Muscle of leg (tissue), 11 donors: ENCODE results near the gene EFEMP1. TPM values are rescaled to one million over a fixed set of nuclear protein-coding genes. Genes with fewer than 3 reads are reported as not detected.

Source experiments
- DNase-seq: peaks from one replicate; pipeline ENCODE4 v3.0.0; 2013
- H3K27ac ChIP-seq: one replicate; pipeline ENCODE4 v1.5.1; 2013; ENCODE audit warnings: mild to moderate bottlenecking, low read length, control low read depth
- H3K27me3 ChIP-seq: one replicate; pipeline ENCODE4 v1.6.1; 2013; ENCODE audit warnings: low read length; ENCODE audit not compliant: control insufficient read depth, insufficient read depth
- H3K36me3 ChIP-seq: one replicate; pipeline ENCODE4 v1.6.1; 2013; ENCODE audit warnings: low read length; ENCODE audit not compliant: control insufficient read depth, insufficient read depth
- H3K4me1 ChIP-seq: one replicate; pipeline ENCODE4 v1.6.1; 2013; ENCODE audit warnings: low read length; ENCODE audit not compliant: control insufficient read depth, insufficient read depth
- H3K4me3 ChIP-seq: one replicate; pipeline ENCODE4 v1.5.1; 2013; ENCODE audit warnings: low read length, control low read depth
- H3K9me3 ChIP-seq: replicated peaks from 2 replicates; pipeline ENCODE4 v1.6.1; 2013; ENCODE audit warnings: low read depth, low read length; ENCODE audit not compliant: control insufficient read depth
- WGBS: methylation state at CpG from one replicate; pipeline ENCODE4 v1.1.5; 2013; ENCODE audit warnings: missing lambda C conversion rate; ENCODE audit not compliant: insufficient coverage; 5-methylcytosine and 5-hydroxymethylcytosine counted together
- polyA plus RNA-seq, 8 donors: library from polyadenylated mRNA; unstranded; fragments of 120-200 nt; gene quantifications; one replicate each; pipeline versions ENCODE4 v1.2.1 to v1.2.3, GENCODE V29; 2013; ENCODE audit warnings: inconsistent platforms in 1 of 8, low replicate concordance in 1 of 8; ENCODE audit not compliant: insufficient read length in 8 of 8, insufficient read depth in 1 of 8
- total RNA-seq: library from RNA; stranded (reverse); fragments of 120-200 nt; gene quantifications from one replicate; pipeline ENCODE4 v1.2.4, GENCODE V29; 2013

The EFEMP1 gene
- total and polyA plus RNA-seq, 9 donors: 18.6 to 39.0 (median 24.9) TPM

DNA sequence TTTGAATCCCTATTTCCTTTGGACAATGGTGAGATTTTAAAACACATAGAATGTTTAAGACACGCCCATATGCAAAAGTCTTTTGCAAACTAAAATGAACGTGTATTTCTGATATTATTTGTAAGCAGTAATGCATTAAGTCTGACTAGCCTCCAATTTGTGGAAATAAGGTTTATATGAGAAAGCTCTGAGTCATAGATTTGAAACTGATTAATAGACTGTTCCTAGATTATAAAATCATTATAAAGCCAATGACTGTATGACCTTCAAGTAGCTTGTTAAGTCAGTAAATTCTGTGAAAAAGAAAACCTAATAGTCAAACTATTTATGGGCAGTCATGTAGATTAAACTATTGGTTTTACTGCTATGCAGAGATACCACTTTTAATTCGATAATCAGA lies 12.8 kb upstream of the EFEMP1 start:
- no peak overlapping the region for H3K27ac ChIP-seq

DNA sequence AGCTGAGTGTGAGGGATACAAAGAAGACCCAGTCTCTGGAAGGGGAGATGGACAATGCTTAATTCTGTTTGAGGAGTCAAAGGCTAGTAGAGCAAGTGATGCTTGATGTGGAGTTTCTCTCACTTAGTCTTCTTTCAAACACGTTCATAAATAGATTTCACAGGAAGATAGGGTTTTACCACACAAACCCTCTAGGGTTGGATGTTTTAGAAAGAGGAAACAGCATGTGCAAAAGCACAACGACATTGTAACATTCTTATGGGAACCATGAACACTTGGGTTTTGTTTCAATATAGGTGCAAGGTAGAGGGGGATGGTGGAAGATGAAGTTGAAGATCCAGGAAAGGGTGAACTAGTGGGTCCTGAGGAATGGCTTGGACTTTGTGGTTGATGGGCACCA lies 10.8 kb upstream of the EFEMP1 start:
- WGBS: 56% methylated on average over 1 of the region's 2 CpGs
- H3K36me3 ChIP-seq: no peaks in the 10 kb centered on the region
- no peak overlapping the region for H3K27ac ChIP-seq
- no peaks in the 10 kb centered on the region for H3K9me3 ChIP-seq
- no peaks in the 10 kb centered on the region for H3K4me1 ChIP-seq
- H3K27me3 ChIP-seq: no peaks in the 10 kb centered on the region
- no peak overlapping the region for H3K4me3 ChIP-seq
- no peak for DNase-seq

More for the DNA sequence above, 12.8 kb upstream of the EFEMP1 start:
- Histone ChIP-seq H3K9me3 (no peaks in the 10 kb centered on the region), H3K27me3 (no peaks in the 10 kb centered on the region), H3K36me3 (no peaks in the 10 kb centered on the region), H3K4me3 (no peak overlapping the region), H3K4me1 (no peaks in the 10 kb centered on the region)
- no CpG with 5 or more reads among the region's 3 CpGs for WGBS
- no peak for DNase-seq

DNA sequence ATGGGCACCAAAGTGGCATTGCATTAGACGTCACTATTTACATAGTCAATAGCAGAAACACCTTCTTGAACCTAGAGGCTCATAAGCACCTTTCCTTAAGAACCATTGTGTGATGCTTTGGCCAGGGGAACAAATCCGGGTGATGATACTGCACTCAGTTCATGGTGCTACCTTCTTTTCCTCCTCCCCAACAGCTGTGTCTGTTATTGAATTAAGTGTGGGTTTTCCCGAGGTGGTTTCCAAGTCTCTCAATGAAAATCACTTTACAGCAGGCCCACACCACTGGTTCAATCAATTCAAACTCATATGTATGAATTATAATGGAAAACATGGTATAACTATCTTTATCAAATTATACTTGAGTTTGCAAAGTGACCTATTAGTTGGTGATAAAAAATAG lies 9.3 kb upstream of the EFEMP1 start:
- no CpG with 5 or more reads among the region's 3 CpGs for WGBS
- H3K4me3 ChIP-seq: no peak overlapping the region
- H3K36me3 ChIP-seq: no peaks in the 10 kb centered on the region
- no peaks in the 10 kb centered on the region for H3K9me3 ChIP-seq
- DNase-seq: no peak
- H3K27ac ChIP-seq: no peak overlapping the region
- no peaks in the 10 kb centered on the region for H3K4me1 ChIP-seq
- H3K27me3 ChIP-seq: no peaks in the 10 kb centered on the region

DNA sequence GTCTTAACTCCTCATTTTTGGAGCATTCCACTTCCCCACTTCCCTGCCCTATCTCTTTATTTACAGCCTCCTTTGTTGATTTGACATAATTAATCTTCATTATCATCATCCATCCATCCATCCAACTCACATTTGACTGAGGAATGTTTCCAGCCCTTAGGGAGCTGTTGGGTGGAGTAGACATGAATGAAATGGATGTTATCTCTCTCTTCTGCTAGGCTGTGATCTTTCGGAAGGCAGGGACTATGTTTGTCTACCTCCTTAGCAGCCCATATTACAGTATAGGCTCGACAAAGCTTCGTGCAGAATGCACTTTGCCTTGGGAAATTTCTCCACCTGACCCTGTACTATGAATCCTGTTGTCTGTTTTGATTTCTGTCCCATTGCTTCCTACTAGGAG lies 7.7 kb upstream of the EFEMP1 start:
- Histone ChIP-seq H3K27ac (no peak overlapping the region), H3K9me3 (no peaks in the 10 kb centered on the region), H3K27me3 (no peaks in the 10 kb centered on the region), H3K36me3 (no peaks in the 10 kb centered on the region), H3K4me1 (no peaks in the 10 kb centered on the region), H3K4me3 (no peak overlapping the region)
- WGBS: 90% methylated on average over 1 of the region's 3 CpGs
- DNase-seq: no peak

DNA sequence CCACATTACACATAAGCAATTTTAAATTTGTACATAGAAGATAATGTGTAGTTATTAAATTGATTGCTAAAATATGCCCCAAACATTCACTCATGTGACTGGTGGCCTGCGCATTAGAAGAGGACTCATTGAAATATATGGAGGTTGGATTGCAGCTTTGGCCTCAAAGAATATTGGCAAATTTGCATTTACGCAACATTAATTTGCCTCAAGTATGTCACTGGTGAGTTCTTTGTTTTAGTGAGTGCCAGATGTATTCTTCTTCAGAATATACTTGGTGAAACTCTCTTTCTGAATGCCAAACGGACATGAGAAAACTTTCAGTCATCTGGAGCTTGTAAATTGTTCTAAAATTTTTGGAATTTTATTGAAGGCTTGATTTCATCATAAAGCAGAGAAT lies 5.9 kb upstream of the EFEMP1 start:
- no CpG with 5 or more reads among the region's 3 CpGs for WGBS
- peaks cover 3% of the 10 kb centered on the region for H3K27me3 ChIP-seq
- no peaks in the 10 kb centered on the region for H3K4me1 ChIP-seq
- DNase-seq: no peak
- H3K36me3 ChIP-seq: no peaks in the 10 kb centered on the region
- H3K4me3 ChIP-seq: no peak overlapping the region
- no peak overlapping the region for H3K27ac ChIP-seq
- no peaks in the 10 kb centered on the region for H3K9me3 ChIP-seq

DNA sequence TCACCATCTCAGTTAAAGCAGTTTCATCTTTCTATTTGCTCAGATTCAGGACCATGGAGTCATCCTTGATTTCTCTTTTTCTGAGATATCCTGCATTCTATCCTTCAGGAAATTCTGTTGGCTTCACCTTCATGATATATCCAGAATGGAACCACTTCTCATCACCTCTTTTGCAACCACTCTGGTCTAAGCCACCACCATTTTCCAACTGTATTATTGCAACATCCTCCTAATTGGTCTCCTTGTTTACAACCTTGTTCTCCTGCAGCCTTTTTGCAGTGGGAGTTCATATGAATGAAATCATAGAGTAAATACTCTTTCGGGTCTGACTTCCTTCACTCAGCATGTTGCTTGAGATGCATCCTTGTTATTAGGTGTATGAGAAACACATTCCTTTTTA lies 3.4 kb upstream of the EFEMP1 start:
- no CpG with 5 or more reads among the region's 1 CpG for WGBS
- H3K27me3 ChIP-seq: peaks cover 22% of the 10 kb centered on the region
- H3K27ac ChIP-seq: no peak overlapping the region
- H3K4me1 ChIP-seq: peaks cover 14% of the 10 kb centered on the region
- H3K9me3 ChIP-seq: no peaks in the 10 kb centered on the region
- DNase-seq: no peak
- no peaks in the 10 kb centered on the region for H3K36me3 ChIP-seq
- no peak overlapping the region for H3K4me3 ChIP-seq

DNA sequence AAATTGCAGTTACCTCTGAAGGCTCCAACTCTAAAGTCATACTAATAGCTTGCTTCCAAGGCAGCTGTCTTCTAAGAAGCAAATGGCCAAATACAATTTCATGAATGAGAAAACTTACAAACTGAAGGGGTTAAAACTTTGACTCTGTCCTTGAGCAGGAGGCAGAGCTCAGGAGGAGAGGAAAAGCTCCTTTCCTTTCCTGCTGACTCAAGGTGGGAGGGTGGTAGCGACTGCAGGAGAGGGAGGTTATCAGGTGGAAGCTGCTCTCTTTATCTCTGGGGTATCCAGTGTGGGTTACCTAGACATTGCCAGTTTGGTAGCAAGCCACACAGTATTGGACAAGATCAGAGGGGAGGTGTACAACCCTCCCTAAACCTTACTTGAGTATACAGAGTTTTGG lies 2.7 kb upstream of the EFEMP1 start:
- peaks cover 22% of the 10 kb centered on the region for H3K27me3 ChIP-seq
- no CpG with 5 or more reads among the region's 1 CpG for WGBS
- no peak for DNase-seq
- no peaks in the 10 kb centered on the region for H3K36me3 ChIP-seq
- no peak overlapping the region for H3K4me3 ChIP-seq
- no peak overlapping the region for H3K27ac ChIP-seq
- H3K4me1 ChIP-seq: peaks cover 14% of the 10 kb centered on the region
- H3K9me3 ChIP-seq: no peaks in the 10 kb centered on the region

DNA sequence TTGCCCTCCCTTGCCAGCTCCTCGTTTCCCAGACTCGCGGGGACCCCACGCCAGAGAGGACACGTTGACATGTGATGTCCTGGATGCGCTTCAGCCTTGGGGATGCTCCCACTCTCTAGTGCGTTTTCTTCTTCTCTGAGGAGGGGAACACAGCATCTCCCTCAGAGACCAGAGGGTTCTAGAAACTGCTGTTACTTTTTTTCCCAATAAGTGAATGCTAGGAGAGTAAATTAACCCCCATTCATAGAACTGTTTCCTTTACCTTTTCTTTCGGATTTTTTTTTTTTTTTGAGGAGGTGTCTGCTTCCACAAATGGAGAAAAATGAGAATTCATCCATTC lies 370 bp upstream of the EFEMP1 start:
- 0% methylated on average over 6 of the region's 8 CpGs for WGBS
- H3K27me3 ChIP-seq: peaks cover 22% of the 10 kb centered on the region
- H3K27ac ChIP-seq: no peak overlapping the region

DNA sequence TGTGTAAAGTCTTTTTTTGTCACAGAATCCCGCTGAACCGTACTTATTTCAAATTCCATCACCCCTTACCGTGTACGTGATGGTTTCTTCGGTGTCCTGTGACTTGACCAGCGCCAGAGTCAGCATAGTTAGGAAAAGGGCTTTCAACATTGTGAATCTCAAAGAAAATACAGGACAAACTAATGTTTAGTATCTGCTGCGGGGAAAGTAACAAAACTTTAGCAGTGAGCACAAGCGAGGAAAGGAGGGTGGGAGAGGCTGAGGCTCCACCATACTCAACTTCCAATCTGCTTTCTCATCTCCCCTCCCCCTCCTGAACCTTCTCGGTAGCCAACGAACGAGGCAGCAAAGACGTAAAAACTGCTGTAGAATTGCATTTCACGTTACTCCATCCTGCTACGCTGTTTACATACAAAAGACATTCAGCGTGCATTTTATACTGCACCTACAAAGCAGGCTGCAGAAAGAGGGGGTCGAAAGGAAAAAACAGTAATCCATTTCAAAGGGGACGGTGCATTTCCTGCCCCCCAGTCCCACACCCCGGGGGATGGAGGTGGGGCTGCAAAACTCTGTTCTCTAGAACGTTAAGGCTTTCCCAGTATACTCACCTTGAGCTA lies 1.2 kb downstream of the EFEMP1 start:
- peaks cover 14% of the 10 kb centered on the region for H3K4me1 ChIP-seq
- H3K4me3 ChIP-seq: peak overlapping the region; percentile 55
- H3K27me3 ChIP-seq: peaks cover 22% of the 10 kb centered on the region
- H3K36me3 ChIP-seq: no peaks in the 10 kb centered on the region
- H3K27ac ChIP-seq: no peak overlapping the region
- peak; percentile 55 for DNase-seq
- 20% methylated on average over 1 of the region's 19 CpGs for WGBS
- H3K9me3 ChIP-seq: no peaks in the 10 kb centered on the region

More for the DNA sequence above, 370 bp upstream of the EFEMP1 start:
- no peak for DNase-seq
- Histone ChIP-seq H3K4me1 (peaks cover 14% of the 10 kb centered on the region), H3K9me3 (no peaks in the 10 kb centered on the region), H3K4me3 (peak overlapping the region; percentile 55), H3K36me3 (no peaks in the 10 kb centered on the region)

DNA sequence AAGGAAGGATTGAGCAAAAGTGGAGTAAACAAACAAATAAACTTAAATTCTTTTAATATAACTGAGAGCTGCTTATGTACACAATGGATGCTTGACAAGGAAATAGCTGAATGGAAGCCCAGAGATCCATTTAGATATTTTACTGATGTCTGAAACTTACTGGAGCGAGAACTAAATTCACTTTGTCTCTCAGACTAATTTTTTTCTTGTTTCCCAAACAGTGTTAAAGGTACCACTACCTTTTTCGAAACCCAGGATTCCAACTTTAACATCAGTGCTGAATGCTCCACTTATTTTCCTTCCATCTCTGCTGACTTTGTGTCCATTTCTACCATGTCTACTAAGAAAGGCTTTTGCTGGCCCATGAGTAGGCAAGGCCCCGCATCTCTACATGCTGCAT lies 4.0 kb downstream of the EFEMP1 start:
- 100% methylated on average over 2 of the region's 3 CpGs for WGBS
- Histone ChIP-seq H3K27ac (no peak overlapping the region), H3K9me3 (no peaks in the 10 kb centered on the region), H3K27me3 (peaks cover 18% of the 10 kb centered on the region), H3K36me3 (no peaks in the 10 kb centered on the region), H3K4me1 (peaks cover 14% of the 10 kb centered on the region), H3K4me3 (no peak overlapping the region)
- DNase-seq: no peak

DNA sequence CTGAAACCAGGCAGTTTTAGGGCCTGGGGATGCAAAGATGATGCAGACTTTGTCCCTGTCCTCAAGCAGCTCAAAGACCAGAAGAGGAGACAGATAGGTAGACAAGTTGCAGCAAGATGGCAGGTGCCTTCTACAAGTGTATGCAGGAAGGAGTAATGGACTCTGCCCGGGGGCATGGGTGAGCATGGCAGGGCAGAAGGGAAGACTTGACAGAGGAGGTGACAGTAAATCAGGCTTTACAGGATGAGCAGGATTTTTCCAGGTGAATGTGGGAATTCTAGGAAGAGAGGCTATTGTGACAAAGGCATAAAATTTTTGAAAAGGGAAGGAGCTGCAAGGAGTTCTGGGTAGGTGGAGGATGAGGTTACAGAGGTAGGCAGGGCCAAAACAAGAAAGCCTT lies 4.7 kb downstream of the EFEMP1 start:
- H3K36me3 ChIP-seq: no peaks in the 10 kb centered on the region
- DNase-seq: no peak
- H3K4me3 ChIP-seq: no peak overlapping the region
- peaks cover 17% of the 10 kb centered on the region for H3K27me3 ChIP-seq
- no peaks in the 10 kb centered on the region for H3K9me3 ChIP-seq
- peaks cover 13% of the 10 kb centered on the region for H3K4me1 ChIP-seq
- 89% methylated on average over 1 of the region's 1 CpG for WGBS
- no peak overlapping the region for H3K27ac ChIP-seq
